ENCODE measurements around the gene PDE6H.

The PDE6H gene

GRCh38 chr12:15000575-15000974 lies 27.7 kb downstream of the PDE6H start:
- ChIA-PET CTCF (interaction anchor here (1.2 kb wide), 3 partner anchors 154 to 231 kb away, joined by 4 to 5 read pairs (median 5); no protein-coding TSS in a partner anchor), POLR2A (no interaction called here)
- no peak for DNase-seq (ENCODE audit: low read depth, low spot score)
- H3K4me3 ChIP-seq (ENCODE audit: low read depth, low read length), result no peak overlapping the region
- no peak for TF ChIP-seq CTCF (IDR thresholded peaks at IDR 0.05; ENCODE audit: insufficient read depth, low read length, missing control alignments)

DNA sequence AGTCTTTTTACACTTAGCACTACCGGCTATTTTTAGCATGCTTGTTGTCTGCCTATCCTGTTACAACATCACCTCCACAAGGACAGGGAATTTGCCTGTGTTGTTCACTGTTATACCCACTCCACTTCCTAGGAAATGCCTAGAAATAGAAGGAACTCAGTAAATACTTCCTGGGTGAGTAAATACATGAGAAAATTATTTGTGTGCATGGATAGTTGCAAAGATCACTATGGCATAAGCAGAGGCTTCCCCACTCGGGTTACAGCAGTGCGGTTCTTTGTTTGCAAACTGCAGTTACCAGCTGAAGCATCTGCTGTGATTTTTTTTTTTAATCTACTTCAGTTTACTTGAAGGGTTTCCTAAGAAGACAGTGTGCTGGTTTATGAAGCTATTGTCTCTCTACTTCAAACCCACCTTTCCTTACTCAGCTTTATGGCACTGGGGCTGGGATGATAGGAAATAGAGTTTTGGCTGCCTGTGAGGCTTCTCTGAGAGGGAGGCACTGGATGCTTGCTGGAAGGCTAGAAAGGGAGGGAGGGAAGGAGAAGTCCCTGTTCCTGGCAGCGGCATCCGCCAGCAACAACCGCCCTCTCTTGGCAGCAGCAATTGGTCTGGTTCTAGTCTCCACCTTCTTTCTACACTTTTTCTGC lies 29.0 kb downstream of the PDE6H start:
- ChIA-PET CTCF (interaction anchor here (1.2 to 1.5 kb wide), 3 partner anchors 8 to 191 kb away, joined by 4 to 5 read pairs (median 5); no protein-coding TSS in a partner anchor), POLR2A (no interaction called here)
- DNase-seq (ENCODE audit: low read depth, low spot score), result no peak
- H3K4me3 ChIP-seq (ENCODE audit: low read depth, low read length), result no peak overlapping the region; the same call in 1 of the 2 replicates
- TF ChIP-seq CTCF (IDR thresholded peaks at IDR 0.05; ENCODE audit: insufficient read depth, low read length, missing control alignments), result no peak

DNA sequence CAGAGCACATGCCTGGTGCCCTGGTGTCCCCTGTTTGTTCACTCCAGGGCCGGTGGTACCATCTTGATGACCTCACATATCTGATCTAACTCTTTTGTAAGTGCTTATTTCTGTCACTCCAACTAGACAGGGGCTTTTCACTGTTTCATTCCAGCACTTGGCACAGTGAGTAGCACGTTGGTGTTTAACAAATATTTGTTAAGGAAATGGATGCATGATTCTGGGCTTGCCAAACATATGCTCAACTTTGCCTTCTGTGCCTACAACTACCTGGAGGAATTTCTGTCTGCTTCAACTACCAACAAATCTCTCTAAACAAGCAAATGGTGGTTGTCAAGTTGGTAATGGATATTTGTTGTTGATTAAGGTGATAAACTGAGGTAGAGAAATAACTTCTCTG lies 31.6 kb downstream of the PDE6H start:
- no peak overlapping the region for H3K4me3 ChIP-seq (ENCODE audit: low read depth, low read length)
- ChIA-PET CTCF (interaction anchor here (3.0 kb wide), 1 partner anchor 9 kb away, joined by 14 read pairs; no protein-coding TSS in a partner anchor), POLR2A (no interaction called here)
- no peak for TF ChIP-seq CTCF (IDR thresholded peaks at IDR 0.05; ENCODE audit: insufficient read depth, low read length, missing control alignments)
- no peak for DNase-seq (ENCODE audit: low read depth, low spot score)

GRCh38 chr12:15005064-15005463 lies 32.2 kb downstream of the PDE6H start:
- CTCF ChIA-PET, result interaction anchor here (3.0 kb wide), 1 partner anchor 10 kb away, joined by 14 read pairs; no protein-coding TSS in a partner anchor
- POLR2A ChIA-PET, result no interaction called here
- H3K4me3 ChIP-seq (ENCODE audit: low read depth, low read length), result no peak overlapping the region
- no peak for DNase-seq (ENCODE audit: low read depth, low spot score)
- TF ChIP-seq CTCF (IDR thresholded peaks at IDR 0.05; ENCODE audit: insufficient read depth, low read length, missing control alignments), result no peak

- CTCF ChIA-PET, result interaction anchor here (0.9 to 1.8 kb wide), 3 partner anchors 8 to 214 kb away, joined by 3 to 6 read pairs (median 3); partner anchors contain the start of gene RERG
Measured at GRCh38 chr12:15007551-15007950, 34.7 kb downstream of the PDE6H start.

More at GRCh38 chr12:15007551-15007950, 34.7 kb downstream of the PDE6H start:
- POLR2A ChIA-PET, result no interaction called here
- DNase-seq (ENCODE audit: low read depth, low spot score), result no peak
- no peak overlapping the region for H3K4me3 ChIP-seq (ENCODE audit: low read depth, low read length)
- TF ChIP-seq CTCF (IDR thresholded peaks at IDR 0.05; ENCODE audit: insufficient read depth, low read length, missing control alignments), result no peak

Measured in AG04449 (cell line).